AG04449 (cell line): ENCODE data around the gene WDR26.
"Not testable (repeated sequence)": the region's sequence is repeated elsewhere in the genome, so short reads cannot be mapped to it uniquely, and the experiment has no call there.

Experiments used
- CTCF ChIA-PET: fragments of 350-600 bp; formaldehyde crosslinking; extraction: SDS; loops from one replicate; lab custom pipeline; 2021; ENCODE audit warnings: antibody characterized with exemption; lab: Yijun Ruan, JAX
- POLR2A ChIA-PET: fragments of 400-600, 350-600 bp; formaldehyde crosslinking; extraction: SDS; loops from one replicate; lab custom pipeline; 2020; ENCODE audit warnings: antibody characterized with exemption, inconsistent platforms; lab: Yijun Ruan, JAX
- DNase-seq: peaks from one replicate; pipeline ENCODE4 v3.0.0-alpha.2; 2010; ENCODE audit warnings: low read depth, low spot score
- H3K4me3 ChIP-seq: 2 replicates; pipeline ENCODE4 v1.5.1; 2011; ENCODE audit warnings: low read depth, mild to moderate bottlenecking, control low read depth, low read length
- CTCF ChIP-seq: IDR thresholded peaks from one replicate; pipeline ENCODE4 v1.5.1; 2011; ENCODE audit warnings: mild to moderate bottlenecking, moderate library complexity, low read length, control low read depth, inconsistent platforms; ENCODE audit not compliant: insufficient read depth; ENCODE audit errors: missing control alignments

The WDR26 gene

GRCh38 chr1:224429616-224430326 is 4.8 kb downstream of the WDR26 start:
- DNase-seq, result no peak
- ChIA-PET POLR2A (no interaction called here), CTCF (interaction anchor here (1.0 to 1.5 kb wide), 2 partner anchors 27 to 493 kb away, joined by 3 to 6 read pairs; no protein-coding TSS in a partner anchor)
- TF ChIP-seq CTCF, result no peak
- no peak overlapping the region for H3K4me3 ChIP-seq

GRCh38 chr1:224428713-224429112 is 5.9 kb downstream of the WDR26 start:
- POLR2A ChIA-PET, H3K4me3 ChIP-seq, DNase-seq: not testable (repeated sequence)
- CTCF ChIA-PET, result interaction anchor here (0.6 to 1.6 kb wide), 3 partner anchors 25 to 58 kb away, joined by 3 read pairs; no protein-coding TSS in a partner anchor

- ChIA-PET POLR2A (no interaction called here), CTCF (interaction anchor here (1.1 to 1.6 kb wide), 4 partner anchors 16 to 31 kb away, joined by 3 read pairs; no protein-coding TSS in a partner anchor)
- TF ChIP-seq CTCF, result no peak
- H3K4me3 ChIP-seq, result no peak overlapping the region
- peak; percentile 67 for DNase-seq
Measured at GRCh38 chr1:224427346-224427745, 7.3 kb downstream of the WDR26 start.

GRCh38 chr1:224426869-224427268 is 7.7 kb downstream of the WDR26 start:
- DNase-seq, POLR2A ChIA-PET, H3K4me3 ChIP-seq: not testable (repeated sequence)
- CTCF ChIA-PET, result interaction anchor here (1.1 to 1.6 kb wide), 4 partner anchors 13 to 31 kb away, joined by 3 read pairs; no protein-coding TSS in a partner anchor

GRCh38 chr1:224425279-224425884 is 9.2 kb downstream of the WDR26 start:
- ChIA-PET POLR2A (no interaction called here), CTCF (no interaction called here)
- no peak overlapping the region for H3K4me3 ChIP-seq
- TF ChIP-seq CTCF, result no peak
- no peak for DNase-seq

- ChIA-PET POLR2A (no interaction called here), CTCF (no interaction called here)
Measured at GRCh38 chr1:224420106-224420505, 14.5 kb downstream of the WDR26 start.

More at GRCh38 chr1:224420106-224420505, 14.5 kb downstream of the WDR26 start:
- no peak overlapping the region for H3K4me3 ChIP-seq
- DNase-seq, result no peak
- TF ChIP-seq CTCF, result no peak
